HG03571 (cell line): ENCODE results near the gene VPS13D.

Source experiments
- ATAC-seq: cut with Tn5 transposase; IDR thresholded peaks from one replicate; pipeline ENCODE4 v1.9.1; 2021; ENCODE audit not compliant: unreplicated experiment

The VPS13D gene

GRCh38 chr1:12400027-12400693 lies 170.3 kb downstream of the VPS13D start:
- no peak for ATAC-seq

DNA sequence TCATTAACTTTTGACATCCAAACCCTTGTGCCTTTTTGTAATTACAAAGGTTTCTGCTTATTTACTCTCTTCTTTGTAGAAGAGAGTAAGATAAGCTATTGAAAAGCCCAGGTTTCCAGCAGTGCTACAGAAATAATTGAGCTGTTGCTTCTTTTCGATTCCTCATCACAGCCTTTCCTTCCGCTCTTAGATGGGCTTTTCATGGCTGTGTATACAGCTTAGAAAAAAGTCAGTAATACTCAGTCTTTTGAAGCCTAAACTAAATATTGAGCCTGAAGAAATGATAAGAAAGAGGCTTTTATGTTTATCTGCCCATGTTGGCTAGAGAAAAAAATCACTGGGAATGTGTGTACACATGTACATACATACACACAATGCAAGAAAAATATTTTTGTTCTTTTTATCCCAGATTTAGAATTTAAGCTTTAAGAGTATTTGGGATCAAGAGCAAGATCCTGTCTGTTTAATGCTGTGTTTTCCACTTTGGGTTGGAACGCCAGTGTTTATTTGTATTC lies 172.4 kb downstream of the VPS13D start:
- no peak for ATAC-seq

DNA sequence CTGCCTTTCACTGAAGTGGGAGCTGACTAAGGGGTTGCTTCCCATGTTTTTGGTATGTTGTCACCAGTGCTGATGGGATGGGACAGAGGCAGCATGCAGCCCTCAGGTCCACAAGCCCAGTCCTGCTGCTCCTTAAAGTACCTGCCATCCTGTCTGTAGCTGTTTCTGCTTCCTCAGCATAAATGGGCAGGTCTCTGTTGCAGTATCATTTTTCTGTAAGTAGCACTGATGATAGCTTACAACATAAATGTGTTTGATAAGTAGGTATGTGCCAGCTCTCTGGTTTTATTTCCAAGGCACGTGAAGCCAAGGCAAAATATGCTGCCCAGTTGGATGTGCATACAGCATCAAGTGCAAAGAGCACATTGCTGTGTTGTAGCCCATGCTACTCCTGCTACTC lies 173.0 kb downstream of the VPS13D start:
- no peak for ATAC-seq

GRCh38 chr1:12404918-12405317 lies 175.1 kb downstream of the VPS13D start:
- ATAC-seq = no peak

- ATAC-seq = no peak
Measured at GRCh38 chr1:12405325-12406210, 175.7 kb downstream of the VPS13D start.

DNA sequence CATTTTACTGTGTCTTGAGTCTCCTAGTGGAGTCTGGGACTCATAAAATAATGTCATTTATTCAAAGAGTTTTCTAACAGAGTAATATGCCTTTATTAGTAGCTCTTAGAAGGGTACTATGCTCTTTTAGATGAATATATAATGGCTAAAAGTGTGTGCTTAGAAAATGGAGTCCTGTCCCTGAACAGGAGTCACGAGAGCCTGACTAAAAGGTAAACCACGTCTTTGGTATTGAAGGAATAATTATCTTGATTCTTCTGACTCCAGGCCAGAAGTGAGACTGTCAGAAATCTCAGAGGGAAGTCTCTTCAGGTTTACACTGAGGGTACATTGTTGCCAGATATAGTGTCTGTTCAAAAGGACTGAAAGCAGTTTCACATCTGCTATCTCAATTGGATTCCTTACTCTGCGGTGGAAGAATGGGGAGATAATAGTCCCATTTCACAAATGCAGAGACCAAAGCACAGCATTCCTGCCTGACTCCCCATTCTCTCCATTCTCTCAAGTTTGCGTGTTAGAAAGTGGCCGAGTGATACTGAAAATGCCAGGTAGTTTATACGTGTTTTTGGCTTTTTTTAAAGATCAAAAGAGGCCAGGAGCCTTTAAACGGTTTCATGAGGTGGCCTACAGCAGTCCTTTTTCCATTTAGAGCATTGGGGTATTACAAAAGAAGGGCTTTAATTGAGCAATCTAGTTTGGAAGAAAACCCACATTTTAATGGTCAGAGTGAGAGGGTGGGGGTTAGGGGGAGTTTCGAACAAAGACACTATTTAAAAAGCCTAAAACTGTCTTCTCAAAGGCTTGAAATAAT lies 176.6 kb downstream of the VPS13D start:
- no peak for ATAC-seq

GRCh38 chr1:12407050-12407961 lies 177.5 kb downstream of the VPS13D start:
- ATAC-seq = no peak

DNA sequence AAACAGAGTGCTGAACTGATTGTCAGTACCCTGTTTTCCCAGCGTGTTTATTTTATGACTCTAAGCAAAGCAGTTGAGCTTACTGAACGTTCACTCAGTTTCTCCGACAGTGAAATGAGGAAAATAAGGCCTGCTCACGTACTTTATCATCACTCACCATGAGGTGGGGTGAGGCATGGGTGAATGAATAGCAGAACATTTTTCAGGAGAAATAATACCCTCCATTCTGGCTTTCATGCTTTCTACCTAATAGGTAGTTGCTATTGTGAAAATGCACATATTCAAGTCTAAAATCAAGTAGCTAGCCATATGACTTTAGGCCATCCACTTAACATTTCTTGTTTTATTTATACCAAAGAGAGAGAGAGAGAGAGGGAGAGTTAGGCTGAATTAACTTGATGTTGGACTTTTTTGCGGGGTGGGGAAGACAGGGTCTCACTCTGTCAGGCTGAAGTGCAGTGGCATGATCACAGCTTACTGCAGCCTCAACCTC lies 178.2 kb downstream of the VPS13D start:
- ATAC-seq = no peak

DNA sequence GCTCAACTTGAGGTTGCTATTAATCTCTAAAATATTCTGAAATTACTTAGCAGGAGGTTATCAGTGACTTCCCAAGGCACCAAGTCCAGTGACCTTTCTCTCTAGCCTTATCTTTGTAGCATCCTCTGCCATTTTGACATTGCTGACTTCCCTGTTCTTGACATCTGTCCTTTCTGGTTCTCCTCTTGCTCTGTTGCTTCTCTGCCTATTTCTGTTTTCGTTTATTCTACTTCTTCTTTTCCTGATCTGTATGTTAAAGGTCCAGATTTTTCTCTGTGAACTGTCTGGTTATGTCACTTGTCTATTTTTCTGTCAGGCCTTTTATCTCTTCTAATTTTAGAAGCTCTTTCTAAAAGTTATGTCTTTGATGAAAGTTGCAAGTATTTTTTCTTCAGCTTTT lies 178.8 kb downstream of the VPS13D start:
- ATAC-seq = no peak

- no peak for ATAC-seq
Measured at GRCh38 chr1:12409681-12410080, 179.9 kb downstream of the VPS13D start.

GRCh38 chr1:12410351-12410750 lies 180.5 kb downstream of the VPS13D start:
- no peak for ATAC-seq

DNA sequence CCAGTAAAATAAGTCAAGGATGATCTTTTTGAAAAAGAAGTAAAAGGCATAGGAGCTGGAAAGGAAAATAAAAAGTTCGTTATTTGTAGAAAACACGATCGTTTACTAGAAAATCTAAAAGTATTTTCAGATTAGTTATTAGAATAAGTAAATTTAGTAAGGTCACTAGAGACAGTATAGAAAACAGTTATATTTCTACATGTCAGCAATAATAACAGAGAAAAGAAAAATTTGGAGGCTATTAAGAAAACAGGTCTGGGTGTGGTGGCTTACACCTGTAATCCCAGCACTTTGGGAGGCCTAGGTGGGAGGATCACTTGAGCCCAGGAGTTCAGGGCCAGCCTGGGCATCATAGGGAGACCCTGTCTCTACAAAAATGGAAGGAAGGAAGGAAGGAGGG lies 181.3 kb downstream of the VPS13D start:
- ATAC-seq = no peak

GRCh38 chr1:12411747-12412146 lies 181.9 kb downstream of the VPS13D start:
- ATAC-seq = no peak

- ATAC-seq = no peak
Measured at GRCh38 chr1:12412439-12412838, 182.6 kb downstream of the VPS13D start.

GRCh38 chr1:12413664-12414410 lies 184.0 kb downstream of the VPS13D start:
- no peak for ATAC-seq

DNA sequence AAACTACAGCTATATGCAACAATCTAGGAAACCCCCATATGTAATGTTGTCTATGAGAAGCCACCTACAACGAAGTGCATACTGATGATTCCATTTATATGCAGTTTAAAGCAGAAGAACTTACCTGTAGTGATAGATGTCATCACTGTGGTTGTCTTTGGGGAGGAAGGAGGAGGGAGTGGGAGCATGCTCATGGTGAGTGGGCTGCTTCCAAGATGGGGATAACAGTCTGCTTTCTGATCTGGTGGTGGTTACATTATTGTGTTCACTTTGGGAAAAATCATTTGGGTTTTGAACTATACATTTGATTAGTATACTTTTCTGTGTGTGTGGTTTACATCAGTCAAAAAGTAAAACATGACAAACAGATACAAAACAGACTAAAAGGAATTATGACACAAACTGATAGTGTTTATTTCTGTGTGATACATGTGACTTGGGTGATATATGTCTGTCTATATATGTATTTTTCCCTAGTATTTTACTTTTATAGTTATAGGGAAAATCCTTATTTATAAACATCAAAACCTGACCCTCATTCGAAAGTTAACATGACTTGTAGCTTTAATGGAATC lies 184.7 kb downstream of the VPS13D start:
- ATAC-seq = no peak

DNA sequence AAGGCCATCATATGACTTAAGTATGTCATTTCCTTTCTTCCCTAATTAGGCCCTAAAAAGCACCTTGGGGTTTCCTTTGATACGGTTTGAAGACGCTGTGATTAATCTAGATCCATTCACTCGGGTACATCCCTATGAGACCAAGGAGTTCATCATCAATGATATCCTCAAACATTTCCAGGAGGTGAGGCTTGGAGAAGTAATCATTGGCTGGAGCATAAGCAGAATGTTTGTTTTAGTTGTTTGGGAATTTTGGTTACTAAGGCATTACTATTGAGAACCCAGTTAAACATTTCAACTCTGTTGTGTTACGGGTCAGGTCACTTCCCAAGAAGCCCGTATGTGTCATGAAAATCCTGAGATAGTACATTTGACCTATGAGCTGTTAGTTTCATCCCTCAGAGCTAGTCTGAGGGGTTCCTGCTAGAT lies 185.2 kb downstream of the VPS13D start:
- ATAC-seq = no peak

- ATAC-seq = no peak
Measured at GRCh38 chr1:12416101-12416500, 186.3 kb downstream of the VPS13D start.

DNA sequence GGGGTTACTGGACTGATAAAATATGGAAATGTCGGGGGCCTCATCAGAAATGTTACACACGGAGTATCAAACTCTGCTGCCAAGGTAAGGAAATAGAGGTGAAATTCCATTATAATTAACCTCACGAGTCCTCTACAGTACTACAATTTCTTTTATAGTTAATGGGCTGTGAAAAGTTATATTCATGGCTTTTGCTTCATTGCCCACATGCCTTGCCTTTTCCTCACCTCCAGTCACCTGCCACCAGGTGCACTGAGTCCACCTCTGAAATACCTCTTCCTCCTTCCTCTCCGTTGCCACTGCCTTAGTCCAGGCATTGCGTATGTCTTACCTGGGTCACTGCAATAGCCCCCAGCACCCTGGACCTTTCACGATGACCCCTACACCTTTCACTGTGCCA lies 186.9 kb downstream of the VPS13D start:
- ATAC-seq = no peak
